HG02763 (cell line): ENCODE data around the gene AP4E1.
"Not testable (repeated sequence)": the region's sequence is repeated elsewhere in the genome, so short reads cannot be mapped to it uniquely, and the experiment has no call there.

Experiments used
- ATAC-seq: cut with Tn5 transposase; IDR thresholded peaks from one replicate; pipeline ENCODE4 v1.9.1; 2021; ENCODE audit warnings: mild to moderate bottlenecking, moderate library complexity; ENCODE audit not compliant: unreplicated experiment

AP4E1 gene

GRCh38 chr15:51016615-51017014 lies 108.1 kb downstream of the AP4E1 start:
- ATAC-seq = no peak

- no peak for ATAC-seq
Measured at GRCh38 chr15:51022206-51022605, 113.7 kb downstream of the AP4E1 start.

- ATAC-seq = no peak
Measured at GRCh38 chr15:51023499-51023898, 115.0 kb downstream of the AP4E1 start.

DNA sequence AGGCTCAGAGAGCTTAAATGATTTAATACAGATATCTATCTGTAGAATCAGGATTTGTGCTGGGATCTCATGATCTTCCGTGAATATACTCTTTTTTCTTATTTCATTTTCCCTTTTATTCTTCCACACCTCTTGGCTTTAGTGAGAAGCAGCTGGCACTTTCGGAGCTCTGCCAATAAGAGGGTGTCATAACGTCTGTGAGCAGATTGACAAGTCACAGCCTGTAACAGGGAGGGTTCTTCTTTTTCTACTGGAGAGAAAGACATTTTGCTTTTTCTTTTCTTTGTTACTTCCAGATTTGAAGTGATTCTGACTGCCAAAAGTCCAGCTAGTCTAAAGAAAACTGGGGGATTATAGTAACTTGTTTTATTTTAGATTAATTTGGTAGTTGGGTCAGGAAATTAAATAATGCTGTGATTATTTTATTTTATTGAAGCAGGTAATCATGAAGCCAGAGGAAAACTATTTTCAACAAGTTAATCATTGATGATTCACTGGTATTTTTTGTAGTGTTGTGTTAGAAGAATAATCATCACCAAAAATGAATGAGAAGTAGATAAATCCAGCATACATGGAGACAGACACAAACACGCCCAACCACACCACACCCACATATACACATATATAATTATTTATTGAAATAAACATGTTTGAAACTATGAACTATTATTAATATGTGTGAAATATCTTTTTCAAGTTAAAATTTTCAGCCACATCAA lies 116.4 kb downstream of the AP4E1 start:
- no peak for ATAC-seq

DNA sequence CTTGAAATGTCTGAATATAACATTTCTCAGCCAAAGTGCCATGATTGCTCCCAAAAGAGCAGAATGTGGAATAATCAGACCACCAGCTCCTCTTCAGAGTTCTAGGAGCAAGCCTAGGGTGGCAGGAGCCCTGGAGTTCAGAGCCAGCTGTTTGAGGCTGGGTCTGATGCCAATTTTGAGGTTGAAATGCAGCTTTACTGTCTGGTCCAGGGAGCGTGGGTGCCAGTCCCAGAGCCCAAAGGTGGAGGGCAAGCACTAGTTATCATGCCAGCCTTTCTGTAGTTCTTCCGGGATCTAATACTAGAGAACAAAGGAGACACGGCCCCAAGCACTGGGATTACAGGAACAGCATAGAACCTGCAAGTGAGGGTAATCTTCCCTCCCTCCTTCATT lies 117.0 kb downstream of the AP4E1 start:
- no peak for ATAC-seq

- no peak for ATAC-seq
Measured at GRCh38 chr15:51030649-51031316, 122.3 kb downstream of the AP4E1 start.

- not testable (repeated sequence) for ATAC-seq
Measured at GRCh38 chr15:51037474-51037873, 129.0 kb downstream of the AP4E1 start.

GRCh38 chr15:51038162-51038973 lies 129.9 kb downstream of the AP4E1 start:
- no peak for ATAC-seq

- ATAC-seq = no peak
Measured at GRCh38 chr15:51038974-51039319, 130.5 kb downstream of the AP4E1 start.

- ATAC-seq = no peak
Measured at GRCh38 chr15:51044037-51044727, 135.7 kb downstream of the AP4E1 start.

GRCh38 chr15:51046016-51046415 lies 137.5 kb downstream of the AP4E1 start:
- no peak for ATAC-seq

DNA sequence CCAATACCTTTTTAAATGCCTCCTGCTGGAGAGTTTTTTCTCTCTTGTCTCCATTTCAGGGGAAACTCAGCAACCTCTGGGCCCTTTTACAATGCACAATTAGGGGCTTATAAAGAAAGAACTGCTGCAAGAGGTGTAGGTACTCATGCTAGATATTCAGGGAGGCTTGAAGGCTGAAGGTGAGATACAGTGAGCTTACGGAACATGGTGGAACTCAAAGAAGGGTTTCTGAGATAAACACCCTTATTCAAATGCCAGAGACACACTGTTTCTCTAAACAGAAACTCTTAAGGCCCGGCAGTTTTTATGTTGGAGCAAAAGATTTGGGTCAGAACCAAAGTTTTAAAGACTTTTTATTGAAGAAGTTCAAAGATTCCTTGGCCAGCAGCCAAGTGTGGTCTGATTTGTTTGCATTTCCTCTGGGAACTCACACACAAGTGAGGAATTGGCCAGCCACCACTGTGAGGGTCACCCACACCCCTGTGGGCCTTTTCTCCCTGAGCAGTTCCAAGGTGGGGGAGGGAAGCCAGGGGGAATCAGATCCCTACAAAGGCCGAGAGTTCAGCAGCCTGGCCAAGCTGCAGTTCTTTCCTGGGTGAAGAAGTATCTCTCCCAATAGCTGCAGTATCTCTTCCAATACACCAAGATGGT lies 138.4 kb downstream of the AP4E1 start:
- ATAC-seq = no peak

DNA sequence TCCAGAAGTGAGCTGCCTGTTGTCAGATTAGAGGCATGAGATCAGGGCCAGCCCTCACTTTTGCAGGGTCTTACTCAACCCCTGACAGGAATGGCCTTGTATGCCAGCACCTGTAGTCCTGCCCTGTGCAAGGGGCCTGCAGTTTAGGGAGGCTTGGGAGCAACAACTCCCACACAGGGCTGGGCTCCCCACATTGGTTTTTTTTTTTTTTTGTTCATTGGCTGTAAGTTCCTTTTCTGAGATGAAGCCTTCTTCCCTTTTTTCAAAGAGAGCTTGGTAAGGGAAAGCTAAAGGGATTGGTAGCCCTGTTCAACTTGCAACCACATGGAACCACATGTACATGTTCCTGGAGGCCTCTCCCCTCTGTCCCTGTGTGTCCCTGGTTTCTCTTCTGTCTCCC lies 139.8 kb downstream of the AP4E1 start:
- no peak for ATAC-seq

DNA sequence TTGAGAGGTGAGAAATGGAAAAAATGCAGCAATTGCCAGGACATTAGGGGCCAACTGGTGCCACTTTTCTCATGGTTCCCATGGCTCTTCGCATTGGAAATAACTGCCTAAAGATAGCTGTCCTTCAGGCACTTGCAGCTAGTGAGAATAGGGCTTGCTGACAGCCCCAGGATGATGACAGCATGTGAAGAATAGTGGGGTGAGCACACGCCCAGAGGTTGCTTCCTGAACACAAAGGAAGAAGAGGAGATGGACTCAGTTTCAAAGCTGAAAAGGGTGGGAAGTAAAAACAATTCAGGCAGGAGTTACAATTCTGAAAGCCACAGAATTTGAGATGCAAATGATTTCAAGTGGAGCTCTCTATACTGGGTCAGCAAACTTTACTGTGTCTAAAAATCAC lies 140.6 kb downstream of the AP4E1 start:
- no peak for ATAC-seq

- no peak for ATAC-seq
Measured at GRCh38 chr15:51051776-51052175, 143.3 kb downstream of the AP4E1 start.

GRCh38 chr15:51053571-51053970 lies 145.1 kb downstream of the AP4E1 start:
- ATAC-seq = no peak

GRCh38 chr15:51054535-51054934 lies 146.1 kb downstream of the AP4E1 start:
- ATAC-seq = no peak
